Measurements from ENCODE around the gene WNT4. TPM values are rescaled to one million over a fixed set of nuclear protein-coding genes. Genes with fewer than 3 reads are reported as not detected.
A peak's percentile ranks its signal among the peaks of the same experiment; 100 is the strongest.

WNT4 gene
- total and polyA plus RNA-seq, 9 of the 15 experiments (the other 6 are each of a cell fraction or from before 2014, with no cell fraction given): 0.01 TPM; not detected in 8

GRCh38 chr1:22121421-22121911, 21.4 kb downstream of the WNT4 start (continued):
- TF ChIP-seq E2F6 (IDR thresholded peaks at IDR 0.05; ENCODE audit: borderline replicate concordance in 1 of 2, extremely low read depth in 1 of 2, insufficient read depth in 1 of 2, insufficient read length in 1 of 2, low read depth in 1 of 2, low read length in 1 of 2, poor library complexity in 1 of 2, severe bottlenecking in 1 of 2) (peak; percentile 62 to 73), RFX5 (IDR thresholded peaks at IDR 0.05; ENCODE audit: low read depth, low read length) (no peak), MTA3 (IDR thresholded peaks at IDR 0.05; ENCODE audit: borderline replicate concordance) (peak; percentile 73; the same call in 1 of the 2 replicates), PREB (CRISPR knock-in tag; IDR thresholded peaks at IDR 0.05) (no peak), FOXK1 (CRISPR knock-in tag; IDR thresholded peaks at IDR 0.05; ENCODE audit: borderline replicate concordance) (no peak), RNF2 (IDR thresholded peaks at IDR 0.05) (peak; percentile 55; the same call in 1 of the 2 replicates), ZNF785 (CRISPR knock-in tag; IDR thresholded peaks at IDR 0.05) (no peak), HNRNPH1 (optimal IDR thresholded peaks at IDR 0.05; ENCODE audit: low read depth, low read length) (no peak), ZBTB2 (IDR thresholded peaks at IDR 0.05) (peak; percentile 57; the same call in 1 of the 2 replicates), ATF7 (IDR thresholded peaks at IDR 0.05) (peak; percentile 83), MEIS2 (IDR thresholded peaks at IDR 0.05; ENCODE audit: partially characterized antibody) (peak; percentile 55), MCM7 (IDR thresholded peaks at IDR 0.05) (no peak), ETV1 (tag; conservative IDR thresholded peaks at IDR 0.05; ENCODE audit: low read depth) (0 out of 2 replicates have a peak, but pooled peaks have one; percentile 24), KLF16 (IDR thresholded peaks at IDR 0.05) (no peak), SRF (CRISPR knock-in tag; IDR thresholded peaks at IDR 0.05) (peak in 1 of 2 experiments; percentile 81; a peak in 1 of 4 replicates), HIVEP1 (CRISPR knock-in tag; IDR thresholded peaks at IDR 0.05) (no peak), DPF2 (IDR thresholded peaks at IDR 0.05) (peak; percentile 64), GMEB1 (CRISPR knock-in tag; IDR thresholded peaks at IDR 0.05) (no peak), MNT (conservative IDR thresholded peaks at IDR 0.05) (peak in 1 of 2 experiments; percentile 81; a peak in 2 of 4 replicates), TBL1XR1 (IDR thresholded peaks at IDR 0.05; ENCODE audit: low read length in 2 of 2) (peak in 1 of 2 experiments; percentile 53; a peak in 2 of 4 replicates), FOXA1 (IDR thresholded peaks at IDR 0.05; ENCODE audit: borderline replicate concordance) (no peak), MAX (CRISPR knock-in tag; IDR thresholded peaks at IDR 0.05) (peak; percentile 83)
